Muscle of leg (tissue), 11 donors: ENCODE results near the gene SLC38A10. TPM values are rescaled to one million over a fixed set of nuclear protein-coding genes. Genes with fewer than 3 reads are reported as not detected.
A peak's percentile ranks its signal among the peaks of the same experiment; 100 is the strongest.

Source experiments
- DNase-seq: peaks from one replicate; pipeline ENCODE4 v3.0.0; 2013
- H3K27ac ChIP-seq: one replicate; pipeline ENCODE4 v1.5.1; 2013; ENCODE audit warnings: mild to moderate bottlenecking, low read length, control low read depth
- H3K27me3 ChIP-seq: one replicate; pipeline ENCODE4 v1.6.1; 2013; ENCODE audit warnings: low read length; ENCODE audit not compliant: control insufficient read depth, insufficient read depth
- H3K36me3 ChIP-seq: one replicate; pipeline ENCODE4 v1.6.1; 2013; ENCODE audit warnings: low read length; ENCODE audit not compliant: control insufficient read depth, insufficient read depth
- H3K4me1 ChIP-seq: one replicate; pipeline ENCODE4 v1.6.1; 2013; ENCODE audit warnings: low read length; ENCODE audit not compliant: control insufficient read depth, insufficient read depth
- H3K4me3 ChIP-seq: one replicate; pipeline ENCODE4 v1.5.1; 2013; ENCODE audit warnings: low read length, control low read depth
- H3K9me3 ChIP-seq: replicated peaks from 2 replicates; pipeline ENCODE4 v1.6.1; 2013; ENCODE audit warnings: low read depth, low read length; ENCODE audit not compliant: control insufficient read depth
- WGBS: methylation state at CpG from one replicate; pipeline ENCODE4 v1.1.5; 2013; ENCODE audit warnings: missing lambda C conversion rate; ENCODE audit not compliant: insufficient coverage; 5-methylcytosine and 5-hydroxymethylcytosine counted together
- polyA plus RNA-seq, 8 donors: library from polyadenylated mRNA; unstranded; fragments of 120-200 nt; gene quantifications; one replicate each; pipeline versions ENCODE4 v1.2.1 to v1.2.3, GENCODE V29; 2013; ENCODE audit warnings: inconsistent platforms in 1 of 8, low replicate concordance in 1 of 8; ENCODE audit not compliant: insufficient read length in 8 of 8, insufficient read depth in 1 of 8
- total RNA-seq: library from RNA; stranded (reverse); fragments of 120-200 nt; gene quantifications from one replicate; pipeline ENCODE4 v1.2.4, GENCODE V29; 2013

Gene SLC38A10
- total and polyA plus RNA-seq, 9 donors, result 36.7 to 60.1 (median 51.5) TPM

GRCh38 chr17:81277421-81277820 lies 17.7 kb downstream of the SLC38A10 start:
- H3K4me1 ChIP-seq, result peaks cover 12% of the 10 kb centered on the region
- no peak overlapping the region for H3K4me3 ChIP-seq
- no peak for DNase-seq
- peak overlapping the region; percentile 59 for H3K27ac ChIP-seq
- H3K36me3 ChIP-seq, result peaks cover 79% of the 10 kb centered on the region
- no peaks in the 10 kb centered on the region for H3K9me3 ChIP-seq
- 85% methylated on average over 18 of the region's 18 CpGs for WGBS
- H3K27me3 ChIP-seq, result no peaks in the 10 kb centered on the region

GRCh38 chr17:81276781-81277180 lies 18.3 kb downstream of the SLC38A10 start:
- 87% methylated on average over 11 of the region's 11 CpGs for WGBS
- Histone ChIP-seq H3K4me1 (peaks cover 12% of the 10 kb centered on the region), H3K27ac (no peak overlapping the region), H3K36me3 (peaks cover 75% of the 10 kb centered on the region), H3K4me3 (no peak overlapping the region), H3K27me3 (no peaks in the 10 kb centered on the region), H3K9me3 (no peaks in the 10 kb centered on the region)
- no peak for DNase-seq

GRCh38 chr17:81274471-81274855 lies 20.6 kb downstream of the SLC38A10 start:
- Histone ChIP-seq H3K27me3 (no peaks in the 10 kb centered on the region), H3K4me3 (no peak overlapping the region), H3K27ac (no peak overlapping the region), H3K4me1 (peaks cover 12% of the 10 kb centered on the region), H3K9me3 (no peaks in the 10 kb centered on the region), H3K36me3 (peaks cover 78% of the 10 kb centered on the region)
- 86% methylated on average over 14 of the region's 14 CpGs for WGBS
- no peak for DNase-seq

- Histone ChIP-seq H3K27ac (no peak overlapping the region), H3K27me3 (no peaks in the 10 kb centered on the region), H3K36me3 (peaks cover 76% of the 10 kb centered on the region), H3K4me1 (peaks cover 12% of the 10 kb centered on the region), H3K9me3 (no peaks in the 10 kb centered on the region), H3K4me3 (no peak overlapping the region)
- 95% methylated on average over 26 of the region's 31 CpGs for WGBS
- no peak for DNase-seq
Measured at GRCh38 chr17:81273698-81274470, 21.2 kb downstream of the SLC38A10 start.

GRCh38 chr17:81272616-81273015 lies 22.5 kb downstream of the SLC38A10 start:
- H3K36me3 ChIP-seq, result peaks cover 75% of the 10 kb centered on the region
- DNase-seq, result peak; percentile 41
- no peak overlapping the region for H3K4me3 ChIP-seq
- H3K27ac ChIP-seq, result no peak overlapping the region
- no peaks in the 10 kb centered on the region for H3K27me3 ChIP-seq
- WGBS, result 48% methylated on average over 10 of the region's 12 CpGs
- no peaks in the 10 kb centered on the region for H3K9me3 ChIP-seq
- peaks cover 6% of the 10 kb centered on the region for H3K4me1 ChIP-seq

GRCh38 chr17:81271226-81271625 lies 23.9 kb downstream of the SLC38A10 start:
- Histone ChIP-seq H3K4me1 (no peaks in the 10 kb centered on the region), H3K27me3 (no peaks in the 10 kb centered on the region), H3K4me3 (no peak overlapping the region), H3K9me3 (no peaks in the 10 kb centered on the region), H3K36me3 (peaks cover 66% of the 10 kb centered on the region), H3K27ac (no peak overlapping the region)
- no peak for DNase-seq
- WGBS, result 87% methylated on average over 10 of the region's 12 CpGs

- Histone ChIP-seq H3K4me3 (no peak overlapping the region), H3K9me3 (no peaks in the 10 kb centered on the region), H3K27me3 (no peaks in the 10 kb centered on the region), H3K27ac (no peak overlapping the region), H3K4me1 (no peaks in the 10 kb centered on the region), H3K36me3 (peaks cover 68% of the 10 kb centered on the region)
- 90% methylated on average over 18 of the region's 18 CpGs for whole genome bisulfite sequencing
- DNase-seq, result no peak
Measured at GRCh38 chr17:81270279-81270678, 24.8 kb downstream of the SLC38A10 start.

- Histone ChIP-seq H3K27me3 (no peaks in the 10 kb centered on the region), H3K9me3 (no peaks in the 10 kb centered on the region), H3K4me3 (no peak overlapping the region), H3K4me1 (no peaks in the 10 kb centered on the region), H3K36me3 (peaks cover 62% of the 10 kb centered on the region), H3K27ac (no peak overlapping the region)
- DNase-seq, result no peak
- WGBS, result 84% methylated on average over 6 of the region's 6 CpGs
Measured at GRCh38 chr17:81267390-81268067, 27.6 kb downstream of the SLC38A10 start.

- Histone ChIP-seq H3K27me3 (no peaks in the 10 kb centered on the region), H3K36me3 (peaks cover 64% of the 10 kb centered on the region), H3K27ac (no peak overlapping the region), H3K4me3 (no peak overlapping the region), H3K4me1 (no peaks in the 10 kb centered on the region), H3K9me3 (no peaks in the 10 kb centered on the region)
- 95% methylated on average over 22 of the region's 22 CpGs for WGBS
- DNase-seq, result no peak
Measured at GRCh38 chr17:81265576-81265975, 29.5 kb downstream of the SLC38A10 start.

- H3K27ac ChIP-seq, result no peak overlapping the region
- H3K4me3 ChIP-seq, result no peak overlapping the region
- no peaks in the 10 kb centered on the region for H3K4me1 ChIP-seq
- H3K9me3 ChIP-seq, result no peaks in the 10 kb centered on the region
- DNase-seq, result no peak
- 83% methylated on average over 12 of the region's 12 CpGs for WGBS
- H3K36me3 ChIP-seq, result peaks cover 67% of the 10 kb centered on the region
- H3K27me3 ChIP-seq, result no peaks in the 10 kb centered on the region
Measured at GRCh38 chr17:81264640-81265039, 30.5 kb downstream of the SLC38A10 start.
